ENCODE results near the gene ANKRD13A.
"Not testable (repeated sequence)": the region's sequence is repeated elsewhere in the genome, so short reads cannot be mapped to it uniquely, and the experiment has no call there.

DNA sequence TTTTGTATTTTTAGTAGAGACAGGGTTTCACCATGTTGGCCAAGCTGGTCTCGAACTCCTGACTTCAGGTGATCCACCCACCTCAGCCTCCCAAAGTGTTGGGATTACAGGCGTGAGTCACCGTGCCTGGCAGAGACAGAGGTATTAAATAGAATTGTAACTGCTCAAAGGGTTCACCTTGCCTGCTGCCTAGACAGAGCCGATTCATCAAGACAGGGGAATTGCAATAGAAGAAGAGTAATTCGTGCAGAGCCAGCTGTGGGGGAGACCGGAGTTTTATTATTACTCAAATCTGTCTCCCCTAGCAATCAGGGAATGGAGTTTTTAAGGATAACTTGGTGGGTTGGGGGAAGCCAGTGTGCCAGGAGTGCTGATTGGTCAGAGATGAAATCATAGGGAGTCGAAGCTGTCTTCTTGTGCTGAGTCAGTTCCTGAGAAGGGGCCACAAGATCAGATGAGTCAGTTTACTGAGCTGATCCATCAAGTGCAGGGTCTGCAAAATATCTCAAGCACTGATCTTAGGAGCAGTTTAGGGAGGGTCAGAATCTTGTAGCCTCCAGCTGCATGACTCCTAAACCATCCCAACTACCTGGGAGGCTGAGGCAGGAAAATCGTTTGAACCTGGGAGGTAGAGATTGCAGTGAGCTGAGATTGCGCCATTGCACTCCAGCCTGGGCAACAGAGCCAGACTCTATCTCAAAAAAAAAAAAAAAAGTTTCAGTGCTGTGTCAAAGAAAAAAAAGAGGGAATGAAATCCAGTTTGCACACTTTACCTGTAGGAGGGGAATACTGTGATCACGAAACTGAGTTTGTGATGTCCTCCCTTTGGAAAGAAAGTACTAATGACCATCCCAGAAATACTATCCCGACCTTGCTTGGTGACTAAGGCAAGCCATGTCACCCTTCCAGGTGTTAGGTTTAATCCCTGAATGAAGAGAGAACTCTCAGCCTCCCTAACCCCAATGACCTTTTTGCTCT lies 56.4 kb downstream of the ANKRD13A start:
- TF ChIP-seq, protein P1, sequence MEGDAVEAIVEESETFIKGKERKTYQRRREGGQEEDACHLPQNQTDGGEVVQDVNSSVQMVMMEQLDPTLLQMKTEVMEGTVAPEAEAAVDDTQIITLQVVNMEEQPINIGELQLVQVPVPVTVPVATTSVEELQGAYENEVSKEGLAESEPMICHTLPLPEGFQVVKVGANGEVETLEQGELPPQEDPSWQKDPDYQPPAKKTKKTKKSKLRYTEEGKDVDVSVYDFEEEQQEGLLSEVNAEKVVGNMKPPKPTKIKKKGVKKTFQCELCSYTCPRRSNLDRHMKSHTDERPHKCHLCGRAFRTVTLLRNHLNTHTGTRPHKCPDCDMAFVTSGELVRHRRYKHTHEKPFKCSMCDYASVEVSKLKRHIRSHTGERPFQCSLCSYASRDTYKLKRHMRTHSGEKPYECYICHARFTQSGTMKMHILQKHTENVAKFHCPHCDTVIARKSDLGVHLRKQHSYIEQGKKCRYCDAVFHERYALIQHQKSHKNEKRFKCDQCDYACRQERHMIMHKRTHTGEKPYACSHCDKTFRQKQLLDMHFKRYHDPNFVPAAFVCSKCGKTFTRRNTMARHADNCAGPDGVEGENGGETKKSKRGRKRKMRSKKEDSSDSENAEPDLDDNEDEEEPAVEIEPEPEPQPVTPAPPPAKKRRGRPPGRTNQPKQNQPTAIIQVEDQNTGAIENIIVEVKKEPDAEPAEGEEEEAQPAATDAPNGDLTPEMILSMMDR (CRISPR knock-in tag; IDR thresholded peaks at IDR 0.05): not testable (repeated sequence)
- TF ChIP-seq SP1 (IDR thresholded peaks at IDR 0.05); SP1 (CRISPR knock-in tag; IDR thresholded peaks at IDR 0.05); POLR2AphosphoS5 (IDR thresholded peaks at IDR 0.05; ENCODE audit: low read depth, low read length): not testable (repeated sequence)

Measured in HepG2 (cell line).